SK-N-SH treated with all-trans-retinoic acid at 6 μM for 48 hours (cell line): ENCODE data around the gene CORO7.

ENCODE experiments used
- OSR1 ChIP-seq: fragments of 250-450 bp; sonication (Bioruptor Pico); IDR thresholded peaks from 2 replicates; pipeline ENCODE4 v1.8.0; 2022; ENCODE audit warnings: moderate library complexity, mild to moderate bottlenecking, inconsistent platforms
- TOX ChIP-seq: fragments of 250-450 bp; sonication (Bioruptor Pico); IDR thresholded peaks from 2 replicates; pipeline ENCODE4 v1.8.0; 2021; ENCODE audit warnings: mild to moderate bottlenecking, moderate library complexity, borderline replicate concordance
- ZNF565 ChIP-seq: fragments of 450-650 bp; formaldehyde crosslinking; conservative IDR thresholded peaks from 2 replicates; pipeline ENCODE4 v1.5.0; 2020; ENCODE audit warnings: low read depth, mild to moderate bottlenecking, moderate library complexity
- ZNF8 ChIP-seq: fragments of 450-650 bp; formaldehyde crosslinking; IDR thresholded peaks from 2 replicates; pipeline ENCODE4 v1.5.0; 2020; ENCODE audit warnings: mild to moderate bottlenecking, moderate library complexity
- TF ChIP-seq, protein P1 (sequence below): fragments of 250-450 bp; sonication (Bioruptor Pico); IDR thresholded peaks from 2 replicates; pipeline ENCODE4 v1.8.0; 2020; ENCODE audit warnings: mild to moderate bottlenecking, moderate library complexity, borderline replicate concordance

DNA sequence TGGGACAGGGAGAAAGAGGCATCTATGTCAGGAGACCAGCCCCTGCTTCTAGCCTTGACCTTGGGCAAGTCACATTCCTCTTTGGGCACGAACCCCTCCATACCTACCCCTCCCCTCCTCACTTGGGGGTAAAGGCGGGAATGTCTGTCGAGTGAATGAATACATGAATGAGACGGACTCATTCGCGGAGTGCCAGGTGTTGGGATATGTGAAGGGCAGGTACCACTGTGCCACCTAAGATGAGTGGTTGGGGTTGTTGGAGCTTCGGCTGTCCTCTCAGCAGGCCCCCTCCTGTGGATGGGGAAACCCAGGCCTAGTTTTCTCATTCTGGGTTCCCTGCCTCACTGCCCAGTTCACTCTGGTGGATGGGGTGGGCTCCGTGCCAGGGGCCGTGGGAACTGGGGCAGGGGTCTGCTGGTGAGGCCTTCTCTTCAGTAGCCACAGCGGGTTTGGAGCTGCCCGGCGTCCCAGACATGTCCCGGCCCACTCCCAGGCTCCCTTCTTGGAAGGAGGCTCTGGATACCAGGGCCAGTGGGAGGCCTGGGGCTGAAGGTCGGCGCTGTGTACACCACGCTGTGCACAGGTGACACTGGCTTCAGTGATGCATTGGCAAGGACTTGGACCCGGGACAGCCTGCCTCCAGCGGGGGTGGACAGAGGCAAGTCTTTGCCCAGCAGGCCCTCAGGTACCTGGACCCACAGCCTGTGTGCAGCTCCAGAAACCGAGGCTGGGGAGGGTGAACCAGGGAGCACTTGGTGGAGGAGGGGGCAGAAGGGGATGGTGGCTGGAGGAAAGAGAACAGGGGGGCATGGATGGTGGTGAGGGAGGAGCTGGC, 94.9 kb downstream of the CORO7 start:
- no peak for TF ChIP-seq ZNF8 (CRISPR knock-in tag)
- TF ChIP-seq, protein P1, sequence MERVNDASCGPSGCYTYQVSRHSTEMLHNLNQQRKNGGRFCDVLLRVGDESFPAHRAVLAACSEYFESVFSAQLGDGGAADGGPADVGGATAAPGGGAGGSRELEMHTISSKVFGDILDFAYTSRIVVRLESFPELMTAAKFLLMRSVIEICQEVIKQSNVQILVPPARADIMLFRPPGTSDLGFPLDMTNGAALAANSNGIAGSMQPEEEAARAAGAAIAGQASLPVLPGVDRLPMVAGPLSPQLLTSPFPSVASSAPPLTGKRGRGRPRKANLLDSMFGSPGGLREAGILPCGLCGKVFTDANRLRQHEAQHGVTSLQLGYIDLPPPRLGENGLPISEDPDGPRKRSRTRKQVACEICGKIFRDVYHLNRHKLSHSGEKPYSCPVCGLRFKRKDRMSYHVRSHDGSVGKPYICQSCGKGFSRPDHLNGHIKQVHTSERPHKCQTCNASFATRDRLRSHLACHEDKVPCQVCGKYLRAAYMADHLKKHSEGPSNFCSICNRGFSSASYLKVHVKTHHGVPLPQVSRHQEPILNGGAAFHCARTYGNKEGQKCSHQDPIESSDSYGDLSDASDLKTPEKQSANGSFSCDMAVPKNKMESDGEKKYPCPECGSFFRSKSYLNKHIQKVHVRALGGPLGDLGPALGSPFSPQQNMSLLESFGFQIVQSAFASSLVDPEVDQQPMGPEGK, result no peak
- TF ChIP-seq OSR1, result no peak
- TF ChIP-seq ZNF565 (CRISPR knock-in tag), result no peak
- TF ChIP-seq TOX (CRISPR knock-in tag), result no peak
